ENCODE measurements around the gene CSF3. TPM values are rescaled to one million over a fixed set of nuclear protein-coding genes. Genes with fewer than 3 reads are reported as not detected.
"Not testable (repeated sequence)": the region's sequence is repeated elsewhere in the genome, so short reads cannot be mapped to it uniquely, and the experiment has no call there.

Gene CSF3
- polyA plus RNA-seq, 1 experiment, result not detected

GRCh38 chr17:39996162-39996561 lies 19.1 kb upstream of the CSF3 start:
- CTCF ChIA-PET, result interaction anchor here (0.5 to 1.5 kb wide), 3 partner anchors 16 to 123 kb away, joined by 4 to 5 read pairs (median 4); partner anchors contain the start of gene PSMD3
- Histone ChIP-seq H3K27ac (ENCODE audit: low read depth, low read length) (no peak overlapping the region), H3K27me3 (ENCODE audit: control insufficient read depth, insufficient read depth, low read length) (no peaks in the 10 kb centered on the region), H3K4me3 (ENCODE audit: low read depth, low read length) (no peak overlapping the region), H3K9me3 (ENCODE audit: control insufficient read depth, insufficient read depth, low read length) (no peaks in the 10 kb centered on the region)
- DNase-seq (ENCODE audit: low read depth, low spot score), result no peak
- POLR2A ChIA-PET, result interaction anchor here (0.6 kb wide), 1 partner anchor 389 kb away, joined by 4 read pairs; no protein-coding TSS in a partner anchor
- no peak for TF ChIP-seq CTCF (IDR thresholded peaks at IDR 0.05; ENCODE audit: low read depth, low read length)

- ChIA-PET CTCF (interaction anchor here (0.5 to 1.5 kb wide), 2 partner anchors 16 to 123 kb away, joined by 4 read pairs; partner anchors contain the start of gene PSMD3), POLR2A (interaction anchor here (0.6 kb wide), 1 partner anchor 388 kb away, joined by 4 read pairs; no protein-coding TSS in a partner anchor)
- no peaks in the 10 kb centered on the region for H3K9me3 ChIP-seq (ENCODE audit: control insufficient read depth, insufficient read depth, low read length)
- DNase-seq (ENCODE audit: low read depth, low spot score), result no peak
- H3K27me3 ChIP-seq (ENCODE audit: control insufficient read depth, insufficient read depth, low read length), result no peaks in the 10 kb centered on the region
- no peak for TF ChIP-seq CTCF (IDR thresholded peaks at IDR 0.05; ENCODE audit: low read depth, low read length)
- H3K27ac ChIP-seq (ENCODE audit: low read depth, low read length), result no peak overlapping the region
- no peak overlapping the region for H3K4me3 ChIP-seq (ENCODE audit: low read depth, low read length)
Observed at GRCh38 chr17:39996800-39997199, 18.4 kb upstream of the CSF3 start.

- no peak overlapping the region for H3K4me3 ChIP-seq (ENCODE audit: low read depth, low read length)
- no peak for TF ChIP-seq CTCF (IDR thresholded peaks at IDR 0.05; ENCODE audit: low read depth, low read length)
- CTCF ChIA-PET, result interaction anchor here (1.5 kb wide), 1 partner anchor 17 kb away, joined by 4 read pairs; the partner anchor contains the start of gene PSMD3
- H3K9me3 ChIP-seq (ENCODE audit: control insufficient read depth, insufficient read depth, low read length), result no peaks in the 10 kb centered on the region
- no peak for DNase-seq (ENCODE audit: low read depth, low spot score)
- POLR2A ChIA-PET, result no interaction called here
- no peaks in the 10 kb centered on the region for H3K27me3 ChIP-seq (ENCODE audit: control insufficient read depth, insufficient read depth, low read length)
- H3K27ac ChIP-seq (ENCODE audit: low read depth, low read length), result no peak overlapping the region
Observed at GRCh38 chr17:39997543-39997942, 17.7 kb upstream of the CSF3 start.

GRCh38 chr17:39999067-39999466 lies 16.2 kb upstream of the CSF3 start:
- H3K27me3 ChIP-seq (ENCODE audit: control insufficient read depth, insufficient read depth, low read length), result no peaks in the 10 kb centered on the region
- ChIA-PET POLR2A (no interaction called here), CTCF (interaction anchor here (1.1 kb wide), 1 partner anchor 37 kb away, joined by 3 read pairs; no protein-coding TSS in a partner anchor)
- no peak overlapping the region for H3K4me3 ChIP-seq (ENCODE audit: low read depth, low read length)
- H3K9me3 ChIP-seq (ENCODE audit: control insufficient read depth, insufficient read depth, low read length), result no peaks in the 10 kb centered on the region
- TF ChIP-seq CTCF (IDR thresholded peaks at IDR 0.05; ENCODE audit: low read depth, low read length), result no peak
- DNase-seq (ENCODE audit: low read depth, low spot score), result no peak
- H3K27ac ChIP-seq (ENCODE audit: low read depth, low read length), result no peak overlapping the region

- DNase-seq (ENCODE audit: low read depth, low spot score), result no peak
- ChIA-PET CTCF (interaction anchor here (1.1 kb wide), 1 partner anchor 35 kb away, joined by 3 read pairs; no protein-coding TSS in a partner anchor), POLR2A (no interaction called here)
- H3K27ac ChIP-seq (ENCODE audit: low read depth, low read length), result no peak overlapping the region
- H3K4me3 ChIP-seq (ENCODE audit: low read depth, low read length), result no peak overlapping the region
- no peak for TF ChIP-seq CTCF (IDR thresholded peaks at IDR 0.05; ENCODE audit: low read depth, low read length)
- no peaks in the 10 kb centered on the region for H3K27me3 ChIP-seq (ENCODE audit: control insufficient read depth, insufficient read depth, low read length)
- no peaks in the 10 kb centered on the region for H3K9me3 ChIP-seq (ENCODE audit: control insufficient read depth, insufficient read depth, low read length)
Observed at GRCh38 chr17:40000161-40000560, 15.1 kb upstream of the CSF3 start.

- DNase-seq (ENCODE audit: low read depth, low spot score); H3K9me3 ChIP-seq (ENCODE audit: control insufficient read depth, insufficient read depth, low read length); H3K27ac ChIP-seq (ENCODE audit: low read depth, low read length); POLR2A ChIA-PET; H3K27me3 ChIP-seq (ENCODE audit: control insufficient read depth, insufficient read depth, low read length); H3K4me3 ChIP-seq (ENCODE audit: low read depth, low read length): not testable (repeated sequence)
- CTCF ChIA-PET, result interaction anchor here (1.1 kb wide), 1 partner anchor 74 kb away, joined by 3 read pairs; no protein-coding TSS in a partner anchor
Observed at GRCh38 chr17:40001335-40001734, 13.9 kb upstream of the CSF3 start.
